CD14-positive monocyte (primary cell): Measurements from ENCODE around the gene TMEM178B. TPM values are rescaled to one million over a fixed set of nuclear protein-coding genes. Genes with fewer than 3 reads are reported as not detected.

ENCODE experiments used
- DNase-seq, 3 donors: peaks; one replicate each; pipeline ENCODE4 v3.0.0-alpha.2; 2011 to 2022
- H2AFZ ChIP-seq: 2 replicates; pipeline ENCODE4 v1.6.0; 2012; ENCODE audit warnings: mild to moderate bottlenecking, low read depth, low read length, inconsistent platforms; ENCODE audit not compliant: insufficient read depth, poor library complexity, severe bottlenecking
- H3K27ac ChIP-seq, 2 donors: 1 replicate in 1 of 2; 2 replicates in 1 of 2; pipeline ENCODE4 v1.5.1; 2012 to 2013; ENCODE audit warnings: low read length in 2 of 2, control low read depth in 1 of 2, inconsistent platforms in 1 of 2, low read depth in 1 of 2, mild to moderate bottlenecking in 1 of 2
- H3K27me3 ChIP-seq, 2 donors: one replicate each; pipeline versions ENCODE4 v1.6.0 to v1.6.1; 2011 to 2013; ENCODE audit warnings: low read length in 2 of 2; ENCODE audit not compliant: control insufficient read depth in 2 of 2, insufficient read depth in 2 of 2
- H3K36me3 ChIP-seq, 2 donors: replicated peaks in 1 of 2; 1 replicate in 1 of 2; 2 replicates in 1 of 2; pipeline versions ENCODE4 v1.5.1 to v1.6.1; 2012 to 2013; ENCODE audit warnings: low read length in 2 of 2, control low read depth in 1 of 2, inconsistent platforms in 1 of 2, mild to moderate bottlenecking in 1 of 2; ENCODE audit not compliant: insufficient read depth in 2 of 2, control insufficient read depth in 1 of 2
- H3K4me1 ChIP-seq, 2 donors: 1 replicate in 1 of 2; 2 replicates in 1 of 2; pipeline versions ENCODE4 v1.5.1 to v1.6.1; 2012 to 2013; ENCODE audit warnings: low read length in 2 of 2, control low read depth in 1 of 2, inconsistent platforms in 1 of 2, mild to moderate bottlenecking in 1 of 2, moderate library complexity in 1 of 2; ENCODE audit not compliant: insufficient read depth in 2 of 2, control insufficient read depth in 1 of 2
- H3K4me2 ChIP-seq: replicated peaks from 2 replicates; pipeline ENCODE3; 2012; ENCODE audit warnings: low read length, moderate library complexity, mild to moderate bottlenecking; ENCODE audit not compliant: poor library complexity, severe bottlenecking; ENCODE audit errors: extremely low read depth
- H3K4me3 ChIP-seq, 3 experiments: fragments of 200-600 bp in 1 of 3; sonication (generic) in 1 of 3; replicated peaks in 1 of 3; 1 replicate in 2 of 3; 2 replicates in 1 of 3; pipeline ENCODE4 v1.5.1; 2011 to 2013; ENCODE audit warnings: low read length in 3 of 3, mild to moderate bottlenecking in 3 of 3, control low read depth in 2 of 3, low read depth in 2 of 3, inconsistent platforms in 1 of 3, moderate library complexity in 1 of 3
- H3K79me2 ChIP-seq: 2 replicates; pipeline ENCODE4 v1.6.0; 2012; ENCODE audit warnings: mild to moderate bottlenecking, control low read depth, inconsistent platforms, low read length, moderate library complexity; ENCODE audit not compliant: insufficient read depth
- H3K9ac ChIP-seq: 2 replicates; pipeline ENCODE4 v1.6.0; 2017; ENCODE audit warnings: low read length, mild to moderate bottlenecking; ENCODE audit not compliant: insufficient read depth, poor library complexity, severe bottlenecking
- H3K9me3 ChIP-seq, 2 donors: replicated peaks in 1 of 2; 1 replicate in 1 of 2; 2 replicates in 1 of 2; pipeline versions ENCODE4 v1.5.1 to v1.6.1; 2012 to 2013; ENCODE audit warnings: low read length in 2 of 2, control low read depth in 1 of 2; ENCODE audit not compliant: control insufficient read depth in 1 of 2, insufficient read depth in 1 of 2
- H4K20me1 ChIP-seq: 2 replicates; pipeline ENCODE4 v1.6.0; 2012; ENCODE audit warnings: mild to moderate bottlenecking, low read length, control low read depth, moderate library complexity; ENCODE audit not compliant: insufficient read depth
- H3K27ac Mint-ChIP-seq, 7 donors: one replicate each; pipeline ENCODE4 v1.8.0; 2020; ENCODE audit warnings: mild to moderate bottlenecking in 7 of 7, mixed read lengths in 7 of 7, moderate library complexity in 6 of 7, inconsistent platforms in 2 of 7
- H3K27me3 Mint-ChIP-seq, 3 donors: one replicate each; pipeline ENCODE4 v1.8.0; 2021 to 2022; ENCODE audit warnings: low read depth in 3 of 3, mild to moderate bottlenecking in 3 of 3, mixed read lengths in 3 of 3, moderate library complexity in 3 of 3, inconsistent platforms in 1 of 3
- H3K36me3 Mint-ChIP-seq, 2 donors: one replicate each; pipeline ENCODE4 v1.8.0; 2020; ENCODE audit warnings: mixed read lengths in 2 of 2, inconsistent platforms in 1 of 2, mild to moderate bottlenecking in 1 of 2
- H3K4me1 Mint-ChIP-seq: one replicate; pipeline ENCODE4 v1.8.0; 2020; ENCODE audit warnings: mild to moderate bottlenecking, mixed read lengths
- H3K4me3 Mint-ChIP-seq, 2 donors: one replicate each; pipeline ENCODE4 v1.8.0; 2020; ENCODE audit warnings: mild to moderate bottlenecking in 2 of 2, mixed read lengths in 2 of 2, moderate library complexity in 1 of 2
- H3K9me3 Mint-ChIP-seq, 7 donors: one replicate each; pipeline ENCODE4 v1.8.0; 2020 to 2022; ENCODE audit warnings: mixed read lengths in 7 of 7, mild to moderate bottlenecking in 6 of 7, moderate library complexity in 6 of 7, inconsistent platforms in 2 of 7
- CTCF ChIP-seq: fragments of 200-600 bp; IDR thresholded peaks from one replicate; pipeline ENCODE4 v1.8.0; 2022; ENCODE audit warnings: antibody characterized with exemption, mild to moderate bottlenecking
- WGBS: methylation state at CpG from one replicate; pipeline ENCODE4 v1.1.5; 2013; ENCODE audit warnings: missing lambda C conversion rate; ENCODE audit not compliant: insufficient coverage; 5-methylcytosine and 5-hydroxymethylcytosine counted together
- intact Hi-C, 2 donors: fragments of 100-400 bp; cut with micrococcal nuclease; formaldehyde crosslinking; loops; one replicate each; pipeline versions ENCODE4 v1.15.0 to v1.15.1; 2023
- polyA plus RNA-seq, 3 donors: library from polyadenylated mRNA; depleted of rRNA in 1 of 3; unstranded in 2 of 3; stranded (reverse) in 1 of 3; fragments of 300-500 nt in 2 of 3; fragments of >200 nt in 1 of 3; fragmentation: Illumina TruSeq in 2 of 3; gene quantifications; 1 replicate in 2 of 3; 2 replicates in 1 of 3; pipeline ENCODE4 v1.2.3, GENCODE V29; 2012 to 2021

The TMEM178B gene
- polyA plus RNA-seq, 3 donors = not detected

DNA sequence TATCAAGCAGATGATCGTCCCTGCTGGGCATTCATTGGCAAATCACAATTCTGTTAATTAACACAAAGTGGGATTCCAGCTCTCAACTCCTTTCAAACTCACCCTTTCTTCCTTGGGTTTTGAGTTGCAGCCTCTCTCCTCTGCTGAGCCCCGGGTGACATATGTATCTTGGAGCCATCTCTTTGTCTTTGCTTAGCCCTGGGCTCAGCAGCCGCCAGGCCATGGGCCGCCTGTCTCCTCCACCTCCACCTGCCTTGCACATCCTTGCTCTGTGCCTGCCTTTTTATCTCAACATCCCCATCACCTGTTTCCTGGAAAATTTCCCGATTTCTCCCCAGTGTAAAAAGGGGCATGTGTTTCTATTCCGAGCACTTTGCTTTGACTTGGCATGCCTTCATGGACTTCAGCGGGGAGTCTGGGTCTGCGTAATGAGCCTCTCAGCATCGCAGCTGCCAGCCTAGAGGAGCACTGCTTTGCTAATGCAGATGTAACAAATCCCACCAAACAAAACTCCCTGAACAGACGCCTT is 336.0 kb downstream of the TMEM178B start:
- Histone ChIP-seq H3K9me3 (no peaks in the 10 kb centered on the region), H3K36me3 (no peaks in the 10 kb centered on the region), H2AFZ (no peak overlapping the region), H3K4me1 (no peaks in the 10 kb centered on the region), H3K4me2 (no peak overlapping the region), H3K27ac (no peak overlapping the region), H3K4me3 (no peak overlapping the region), H4K20me1 (no peaks in the 10 kb centered on the region), H3K79me2 (no peaks in the 10 kb centered on the region), H3K9ac (no peak overlapping the region), H3K27me3 (peaks cover 0 to 2% of the 10 kb centered on the region in 2 donors)
- TF ChIP-seq CTCF = no peak
- no peak overlapping the region for H3K4me3 Mint-ChIP-seq
- no peak overlapping the region for H3K27ac Mint-ChIP-seq
- peaks cover 0 to 2% (median 0%) of the 10 kb centered on the region in 7 donors for H3K9me3 Mint-ChIP-seq
- H3K36me3 Mint-ChIP-seq = no peaks in the 10 kb centered on the region
- peaks cover 3 to 12% (median 5%) of the 10 kb centered on the region in 3 donors for H3K27me3 Mint-ChIP-seq
- DNase-seq = no peak
- intact Hi-C loops = no loop called here
- 59% methylated on average over 9 of the region's 10 CpGs for WGBS
- H3K4me1 Mint-ChIP-seq = no peaks in the 10 kb centered on the region

- Histone ChIP-seq H3K36me3 (no peaks in the 10 kb centered on the region), H3K4me3 (no peak overlapping the region), H3K9ac (no peak overlapping the region), H3K4me2 (no peak overlapping the region), H3K4me1 (no peaks in the 10 kb centered on the region), H3K27me3 (peaks cover 0 to 2% of the 10 kb centered on the region in 2 donors), H4K20me1 (no peaks in the 10 kb centered on the region), H2AFZ (no peak overlapping the region), H3K9me3 (no peaks in the 10 kb centered on the region), H3K27ac (no peak overlapping the region), H3K79me2 (no peaks in the 10 kb centered on the region)
- intact Hi-C loops = no loop called here
- H3K27ac Mint-ChIP-seq = no peak overlapping the region
- H3K36me3 Mint-ChIP-seq = no peaks in the 10 kb centered on the region
- H3K9me3 Mint-ChIP-seq = peaks cover 0 to 4% (median 0%) of the 10 kb centered on the region in 7 donors
- H3K4me3 Mint-ChIP-seq = no peak overlapping the region
- TF ChIP-seq CTCF = no peak
- DNase-seq = no peak
- H3K4me1 Mint-ChIP-seq = no peaks in the 10 kb centered on the region
- peaks cover 3 to 12% (median 6%) of the 10 kb centered on the region in 3 donors for H3K27me3 Mint-ChIP-seq
- WGBS = 100% methylated on average over 1 of the region's 7 CpGs
Observed at GRCh38 chr7:141410353-141411000, 336.6 kb downstream of the TMEM178B start.
